KOPT-K1 (cell line): ENCODE measurements around the gene TRIM15.
A peak's percentile ranks its signal among the peaks of the same experiment; 100 is the strongest.
"Not testable (repeated sequence)": the region's sequence is repeated elsewhere in the genome, so short reads cannot be mapped to it uniquely, and the experiment has no call there.

Source experiments
- H3K27ac ChIP-seq: fragments of 200-600 bp; sonication (generic); 2 replicates; pipeline ENCODE4 v1.5.1; 2016; ENCODE audit warnings: antibody characterized with exemption, mild to moderate bottlenecking, low read depth, low read length; ENCODE audit not compliant: poor library complexity, severe bottlenecking
- H3K36me3 ChIP-seq: fragments of 200-600 bp; sonication (generic); 2 replicates; pipeline ENCODE4 v1.5.1; 2017; ENCODE audit warnings: antibody characterized with exemption, mild to moderate bottlenecking, low read length, moderate library complexity; ENCODE audit not compliant: insufficient read depth
- H3K9me3 ChIP-seq: fragments of 200-600 bp; sonication (generic); 2 replicates; pipeline ENCODE4 v1.5.1; 2017; ENCODE audit warnings: antibody characterized with exemption, low read length, mild to moderate bottlenecking; ENCODE audit not compliant: insufficient read depth, poor library complexity, severe bottlenecking

TRIM15 gene

DNA sequence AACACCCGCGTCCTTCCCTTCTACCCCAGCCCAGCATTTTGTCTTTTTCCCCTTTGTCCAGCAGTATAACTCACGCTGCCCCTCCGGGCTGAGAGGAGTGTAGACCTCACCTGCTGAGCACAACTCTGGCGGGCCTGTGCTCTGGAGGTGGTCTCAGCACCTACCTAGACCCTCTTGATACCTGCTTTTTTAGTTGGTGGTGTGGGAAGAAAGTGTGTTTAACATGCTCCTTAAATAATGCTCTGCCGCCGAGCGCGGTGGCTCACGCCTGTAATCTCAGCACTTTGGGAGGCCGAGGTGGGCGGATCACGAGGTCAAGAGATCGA is 51.3 kb downstream of the TRIM15 start:
- peaks cover 13% of the 10 kb centered on the region; the same call in 1 of the 2 replicates for H3K36me3 ChIP-seq
- peak overlapping the region; percentile 89 for H3K27ac ChIP-seq
- no peaks in the 10 kb centered on the region for H3K9me3 ChIP-seq

DNA sequence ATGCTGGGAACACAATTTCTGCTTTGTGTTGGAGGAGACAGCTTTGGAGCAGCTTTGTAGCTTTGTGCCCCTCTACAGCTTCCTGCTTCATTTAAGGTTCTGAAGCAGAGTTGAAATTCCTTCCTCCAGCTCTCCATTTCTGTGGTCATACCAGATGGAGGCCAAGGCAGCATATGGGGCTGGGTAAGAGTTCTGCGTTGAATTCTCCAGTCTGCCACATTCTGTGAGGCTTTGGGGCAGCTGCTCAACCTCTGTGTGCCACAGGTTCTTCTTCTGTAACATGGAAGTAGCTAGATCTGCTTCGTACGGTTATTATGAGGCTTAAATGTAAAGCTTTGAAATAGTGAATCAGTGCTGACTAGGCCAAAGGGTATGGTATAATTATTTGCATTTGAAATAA is 52.8 kb downstream of the TRIM15 start:
- Histone ChIP-seq H3K9me3 (no peaks in the 10 kb centered on the region), H3K27ac (no peak overlapping the region), H3K36me3 (peaks cover 3% of the 10 kb centered on the region; the same call in 1 of the 2 replicates)

DNA sequence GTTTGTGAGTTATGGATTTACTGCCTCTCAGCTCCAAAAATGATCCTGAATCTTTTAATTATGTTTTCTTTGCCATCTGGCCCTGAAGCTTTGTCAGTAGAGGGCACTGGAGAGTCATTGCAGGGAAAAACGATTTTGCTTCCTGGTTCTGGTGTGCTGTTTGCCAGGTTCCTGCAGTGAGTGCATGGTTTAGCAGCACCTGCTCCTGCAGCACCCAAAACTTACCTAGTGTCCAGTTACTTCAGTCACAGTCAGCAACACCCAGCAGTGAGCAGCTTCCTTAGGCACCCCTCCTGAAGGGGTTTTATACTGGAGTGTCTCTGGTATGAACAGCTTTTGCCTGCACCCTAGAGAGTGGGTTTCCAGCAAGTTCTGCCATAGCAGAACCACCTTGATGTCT is 55.9 kb downstream of the TRIM15 start:
- Histone ChIP-seq H3K27ac (no peak overlapping the region), H3K36me3 (no peaks in the 10 kb centered on the region)

GRCh38 chr6:30221395-30221794 is 58.0 kb downstream of the TRIM15 start:
- not testable (repeated sequence) for H3K27ac ChIP-seq, H3K36me3 ChIP-seq
- peaks cover 24% of the 10 kb centered on the region for H3K9me3 ChIP-seq

More for the DNA sequence above, 55.9 kb downstream of the TRIM15 start:
- peaks cover 23% of the 10 kb centered on the region for H3K9me3 ChIP-seq

DNA sequence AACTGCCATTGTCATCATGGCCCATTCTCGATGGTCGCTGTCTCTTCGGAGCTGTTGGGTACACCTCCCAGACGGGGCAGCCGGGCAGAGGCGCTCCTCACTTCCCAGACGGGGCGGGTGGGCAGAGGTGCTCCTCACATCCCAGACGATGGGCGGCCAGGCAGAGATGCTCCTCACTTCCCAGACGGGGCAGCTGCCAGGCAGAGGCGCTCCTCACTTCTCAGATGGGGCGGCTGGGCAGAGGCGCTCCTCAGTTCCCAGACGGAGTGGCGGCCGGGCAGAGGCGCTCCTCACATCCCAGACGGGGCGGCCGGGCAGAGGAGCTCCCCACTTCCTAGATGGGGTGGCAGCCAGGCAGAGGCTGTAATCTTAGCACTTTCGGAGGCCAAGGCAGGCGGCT is 58.6 kb downstream of the TRIM15 start:
- H3K36me3 ChIP-seq, H3K27ac ChIP-seq: not testable (repeated sequence)

More for the DNA sequence above, 58.6 kb downstream of the TRIM15 start:
- peaks cover 24% of the 10 kb centered on the region for H3K9me3 ChIP-seq
